NCI-H526 (cell line): Measurements from ENCODE around the gene IFNG.

Experiments used
- DNase-seq, 2 experiments: peaks; one replicate each; lab custom pipeline; 2025; lab: John Stamatoyannopoulos, UW

Gene IFNG

DNA sequence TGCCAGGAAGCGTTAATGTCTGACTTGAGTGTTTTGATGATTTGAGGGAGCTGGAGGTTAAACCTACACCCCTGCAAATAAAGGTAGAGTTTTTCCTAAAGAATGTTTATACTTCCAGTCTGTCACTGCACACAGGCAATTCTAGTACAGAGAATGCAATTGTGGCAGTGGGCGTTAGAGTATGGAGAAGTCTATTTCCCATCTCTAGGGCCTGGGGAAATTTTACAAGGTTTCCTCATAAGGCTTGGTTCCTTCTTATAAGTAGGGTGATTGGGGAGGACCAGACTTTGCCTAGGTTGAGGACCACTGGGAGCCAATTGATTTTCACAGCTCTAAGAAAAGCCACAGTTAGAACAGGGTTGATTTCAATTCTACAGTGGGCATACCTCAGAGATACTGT lies 44.3 kb downstream of the IFNG start:
- DNase-seq: no peak

GRCh38 chr12:68114606-68115005 lies 44.9 kb downstream of the IFNG start:
- DNase-seq: no peak

GRCh38 chr12:68113644-68114043 lies 45.9 kb downstream of the IFNG start:
- DNase-seq: peak in 1 of 2 experiments; percentile 31

GRCh38 chr12:68111995-68112394 lies 47.5 kb downstream of the IFNG start:
- DNase-seq: no peak

DNA sequence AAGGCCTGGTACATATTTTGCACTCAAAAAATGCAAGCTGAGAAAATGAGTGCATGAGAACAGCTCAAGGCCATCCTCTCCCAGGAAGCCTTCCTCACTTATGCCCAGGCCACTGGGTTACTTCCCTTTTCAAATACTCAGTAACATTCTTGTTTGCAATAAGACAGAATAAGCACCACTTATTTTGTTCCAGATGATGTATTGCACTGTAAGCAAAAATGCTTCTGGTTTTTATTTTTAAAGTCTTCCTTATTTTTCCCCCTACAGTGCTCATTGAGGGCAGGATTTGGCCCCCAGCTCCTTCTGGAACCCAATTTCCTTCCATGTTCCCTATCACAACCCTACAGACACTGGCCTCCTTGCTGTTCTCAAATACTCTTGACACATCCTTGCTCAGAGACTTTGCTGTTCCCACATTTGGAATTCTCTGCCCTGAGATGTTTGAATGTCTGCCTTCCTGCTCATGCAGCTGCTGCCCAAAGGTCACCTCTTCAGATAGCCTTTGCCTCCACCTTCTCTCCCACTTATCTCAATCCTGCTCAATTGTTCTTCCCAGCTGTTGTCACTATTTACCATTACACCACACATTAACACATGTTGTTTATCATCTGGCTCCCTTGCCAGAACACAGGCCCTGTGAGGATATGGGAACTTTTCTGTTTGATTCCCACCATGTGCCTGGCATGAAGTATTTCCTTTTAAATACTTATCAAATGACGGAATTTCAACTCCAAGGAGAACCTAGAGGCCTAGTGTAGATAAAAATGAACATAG lies 49.9 kb downstream of the IFNG start:
- DNase-seq: no peak

GRCh38 chr12:68109001-68109400 lies 50.5 kb downstream of the IFNG start:
- no peak for DNase-seq

GRCh38 chr12:68106660-68107059 lies 52.9 kb downstream of the IFNG start:
- no peak for DNase-seq

DNA sequence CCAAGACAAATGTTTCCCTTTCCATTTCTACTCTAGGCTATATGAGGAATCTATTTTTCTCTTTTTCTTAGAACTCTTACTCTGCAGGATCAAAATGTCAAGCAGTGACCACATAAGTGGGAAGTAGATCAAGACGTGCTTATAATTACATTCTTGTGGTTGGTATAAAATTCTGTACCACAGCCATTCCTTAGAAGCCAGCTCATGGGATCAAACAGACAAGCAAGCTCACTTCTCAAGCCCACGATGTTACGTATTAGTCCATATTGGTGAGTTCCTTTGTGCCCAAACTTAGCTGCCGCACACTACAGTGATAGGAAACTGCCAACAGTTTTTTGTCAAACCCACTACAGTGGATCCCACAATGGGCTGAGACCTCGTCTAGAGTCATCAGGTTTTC lies 53.4 kb downstream of the IFNG start:
- DNase-seq: no peak
